Inflammatory macrophage (primary cell): ENCODE measurements around the gene BOD1.
A peak's percentile ranks its signal among the peaks of the same experiment; 100 is the strongest.

Source experiments
- DNase-seq, 2 donors: peaks; one replicate each; pipeline ENCODE4 v3.0.0-alpha.2; 2020 to 2022

Gene BOD1

DNA sequence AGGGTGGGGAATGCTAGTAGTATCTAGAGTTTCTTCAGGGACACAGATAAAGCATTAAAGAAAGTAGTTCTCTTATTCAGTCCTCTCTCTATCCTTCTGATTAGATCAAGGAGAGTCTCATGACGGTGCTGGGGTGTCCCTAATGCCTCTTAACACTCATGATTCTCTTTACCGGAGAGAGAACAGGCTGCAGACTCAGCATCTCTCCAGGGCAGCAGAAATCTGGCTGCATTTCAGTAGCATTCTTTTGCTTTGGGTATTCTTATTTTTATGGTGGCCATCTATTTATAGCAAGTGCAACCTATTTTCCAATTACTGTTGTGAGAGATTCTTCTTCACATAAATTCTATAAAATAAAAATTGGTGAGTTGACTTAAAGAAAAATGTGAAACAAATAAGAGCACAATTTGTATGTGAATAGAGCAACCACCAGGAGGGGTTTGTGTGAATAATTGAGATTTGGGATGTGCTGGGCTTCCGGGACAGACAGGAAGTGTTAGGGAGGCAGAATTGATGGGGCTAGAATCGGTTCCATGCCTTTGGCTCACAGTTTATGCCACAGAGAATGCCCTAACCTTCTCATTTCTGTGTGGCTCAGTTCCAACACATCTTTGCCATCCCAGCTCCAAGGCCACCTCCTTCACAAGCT, 23.8 kb upstream of the BOD1 start:
- DNase-seq = no peak

DNA sequence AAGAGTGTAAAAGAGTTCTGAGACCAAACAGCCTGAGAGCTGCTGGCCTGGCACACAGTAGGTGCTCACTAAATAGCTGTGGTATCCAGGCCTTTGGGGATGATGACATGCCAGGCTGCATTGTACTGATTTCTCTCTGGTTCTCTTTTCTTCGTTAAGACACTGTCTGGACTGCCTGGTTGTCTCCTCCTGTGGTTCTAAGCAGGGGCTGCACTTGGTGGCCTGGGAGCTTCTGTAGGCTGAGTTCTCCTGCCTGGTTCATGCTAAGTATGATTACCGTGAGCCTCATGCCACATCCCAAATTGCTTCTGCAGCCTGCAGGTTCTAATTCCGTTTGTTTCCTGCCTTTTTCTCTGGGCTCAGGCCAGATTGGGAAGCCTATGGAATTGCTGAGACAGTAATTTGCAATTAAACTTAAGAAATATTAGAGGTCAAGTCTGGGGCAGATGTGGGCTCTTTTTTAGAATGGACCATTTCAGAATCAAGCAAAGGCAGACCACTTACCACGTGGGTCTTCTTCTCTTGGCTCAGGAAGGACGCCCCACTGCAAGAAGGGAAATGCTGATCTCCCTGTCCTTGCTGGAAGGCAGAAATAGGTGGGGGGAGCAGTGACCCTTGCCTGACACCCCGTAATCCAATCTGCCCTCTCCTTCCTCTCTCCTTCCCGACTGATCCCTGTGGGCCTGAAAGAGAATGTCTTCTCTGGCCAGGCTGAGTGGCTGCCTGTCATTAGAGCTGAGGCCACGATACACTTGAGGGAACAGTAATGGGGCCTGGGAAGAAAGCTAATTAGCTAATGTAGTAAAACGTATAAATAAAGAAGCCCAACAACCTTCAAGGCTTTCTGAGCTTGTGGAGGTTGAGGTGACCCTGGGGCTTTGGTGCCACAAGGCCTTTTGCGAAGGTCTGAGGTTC, 21.9 kb upstream of the BOD1 start:
- DNase-seq = no peak

DNA sequence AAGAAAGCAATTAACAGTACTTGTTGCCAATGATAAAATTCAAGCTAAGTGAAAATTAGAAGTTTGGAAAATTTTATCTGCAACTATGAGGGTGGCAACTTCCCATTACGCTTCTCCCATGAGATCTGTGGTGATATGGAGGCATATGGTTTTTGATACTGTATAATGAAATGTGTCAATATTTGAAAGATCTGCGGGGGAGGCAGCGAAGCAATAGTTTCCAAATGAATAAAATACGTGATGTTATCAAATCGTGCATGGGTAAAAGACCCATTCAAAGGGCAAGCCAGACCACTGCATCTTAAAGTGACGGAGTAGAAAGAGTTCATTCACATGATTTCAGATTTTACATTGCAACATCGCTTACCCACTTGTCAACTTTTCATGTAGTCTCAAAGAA, 20.9 kb upstream of the BOD1 start:
- no peak for DNase-seq

DNA sequence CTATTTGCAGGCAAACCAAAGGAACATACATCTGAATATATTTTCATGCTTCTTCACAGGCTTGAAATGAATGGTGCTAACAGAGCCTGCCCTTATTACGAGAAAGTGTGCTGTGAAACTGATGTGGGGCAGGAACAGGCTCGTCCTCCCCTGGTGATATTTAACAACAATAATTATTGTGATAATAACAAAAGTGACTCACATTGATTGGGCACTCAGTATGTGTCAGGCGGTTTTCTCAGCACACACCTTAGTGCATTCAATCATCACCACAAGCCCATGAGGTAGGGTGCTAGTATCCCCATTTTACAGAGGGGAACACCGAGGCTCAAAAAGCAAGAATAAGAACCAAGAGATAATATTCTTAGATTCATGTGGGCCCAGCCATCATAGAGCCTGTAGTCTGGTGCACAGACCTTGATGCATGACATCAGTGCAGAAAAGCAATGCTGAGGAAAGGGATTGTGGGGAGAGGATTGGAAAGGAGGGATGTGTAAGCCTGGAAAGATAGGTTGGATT, 18.1 kb upstream of the BOD1 start:
- no peak for DNase-seq

DNA sequence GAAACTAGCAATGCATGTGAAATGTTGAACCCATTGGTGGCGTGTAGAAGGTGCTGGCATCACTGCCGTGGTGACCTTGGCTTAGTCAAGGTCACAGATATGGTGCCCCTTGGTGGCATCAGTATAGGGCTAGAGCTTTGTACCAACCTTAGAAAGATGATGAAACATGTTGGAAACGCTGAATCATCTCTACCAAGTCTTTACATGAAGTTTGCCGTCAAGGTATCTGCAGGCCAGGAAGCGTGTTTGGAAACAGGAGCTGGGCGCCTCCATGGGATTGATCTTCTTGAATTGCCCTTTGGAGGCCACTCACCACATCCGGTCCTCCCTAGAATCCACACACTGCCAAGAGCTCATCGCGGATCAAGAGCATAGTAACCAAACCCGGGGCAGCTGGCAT, 16.9 kb upstream of the BOD1 start:
- no peak for DNase-seq

DNA sequence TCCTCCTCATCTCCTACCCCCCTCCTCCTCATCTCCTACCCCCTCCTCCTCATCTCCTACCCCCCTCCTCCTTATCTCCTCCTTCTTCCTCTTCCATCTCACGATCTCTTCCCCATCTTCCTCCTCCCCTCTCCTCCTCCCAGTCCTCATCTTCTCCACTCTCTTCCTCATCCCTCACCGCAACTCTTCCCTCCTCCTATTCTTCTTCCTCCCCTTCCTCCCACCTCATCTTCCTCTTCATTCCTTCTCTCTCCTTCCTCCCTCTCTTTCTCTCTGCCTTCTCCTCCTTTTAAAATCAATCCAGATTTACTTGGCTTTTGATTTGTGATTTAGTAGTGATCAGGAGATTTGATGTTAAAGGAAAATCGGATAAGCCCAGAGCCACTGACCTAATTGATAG, 15.0 kb upstream of the BOD1 start:
- no peak for DNase-seq

DNA sequence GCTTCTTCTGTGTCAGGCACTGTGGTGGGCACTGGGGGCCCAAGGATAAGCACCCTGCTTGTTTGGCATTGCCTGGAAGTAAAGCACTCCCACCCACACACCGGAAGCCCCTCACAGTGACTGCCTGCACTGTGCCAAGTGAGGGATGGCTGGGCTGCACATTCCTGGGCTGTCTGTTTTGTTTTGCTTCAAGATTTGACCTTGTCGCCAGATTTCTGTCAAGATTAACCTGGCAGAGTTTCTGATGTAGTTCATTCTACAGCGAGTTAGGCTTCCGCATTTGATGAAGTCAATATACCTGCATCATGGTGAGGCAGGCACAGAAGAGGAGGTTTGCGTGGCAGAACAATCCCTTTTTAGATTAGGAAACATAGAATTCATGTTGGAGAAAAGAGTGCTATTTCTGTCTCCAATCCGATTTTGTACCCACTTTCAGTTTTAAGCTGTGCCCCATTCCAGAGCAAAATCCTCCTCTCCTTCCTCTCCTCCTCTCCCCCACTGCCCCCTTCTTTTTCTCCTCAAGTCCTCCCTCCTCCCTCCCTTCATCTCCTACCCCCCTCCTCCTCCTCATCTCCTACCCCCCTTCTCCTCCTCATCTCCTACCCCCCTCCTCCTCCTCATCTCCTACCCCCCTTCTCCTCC, 14.4 kb upstream of the BOD1 start:
- no peak for DNase-seq

DNA sequence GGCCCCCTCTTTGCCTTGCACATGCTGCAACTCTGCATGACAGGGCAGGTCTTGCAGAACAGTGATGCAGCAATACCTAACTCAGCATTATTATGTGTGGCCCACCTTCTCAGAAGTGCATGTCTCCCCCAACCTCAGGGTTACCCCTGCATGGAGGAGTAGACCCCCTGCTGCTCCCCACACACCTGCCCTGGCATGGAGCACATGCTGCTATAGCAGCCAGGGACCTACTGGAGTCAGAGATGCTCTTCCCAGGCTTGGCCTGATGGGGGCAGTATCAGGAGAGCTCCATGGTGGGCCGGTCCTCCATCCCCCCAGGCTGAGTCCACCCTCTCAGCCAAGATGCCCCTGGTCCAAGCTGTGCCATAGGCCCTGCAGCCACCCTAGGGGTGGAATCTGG, 13.2 kb upstream of the BOD1 start:
- DNase-seq = no peak

DNA sequence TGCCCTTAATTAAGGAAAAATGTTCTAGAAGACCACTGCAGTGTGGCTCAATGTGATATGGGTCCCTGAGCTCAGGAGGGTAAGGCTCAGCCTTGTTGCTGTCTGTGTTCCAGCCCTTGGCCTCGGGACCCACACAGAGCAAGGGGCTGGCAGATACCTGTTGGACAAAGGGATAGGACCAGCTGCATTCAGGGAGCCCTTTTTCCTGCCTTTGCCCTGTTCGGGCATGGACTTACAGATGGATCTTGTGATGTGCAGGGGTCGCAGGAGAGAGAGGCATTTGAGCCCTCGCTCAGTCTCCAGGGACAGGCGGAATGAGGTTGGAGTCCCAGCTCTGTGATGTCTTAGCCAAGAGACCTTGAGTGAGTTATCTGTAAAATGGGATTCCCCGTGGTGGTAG, 12.1 kb upstream of the BOD1 start:
- DNase-seq = no peak

DNA sequence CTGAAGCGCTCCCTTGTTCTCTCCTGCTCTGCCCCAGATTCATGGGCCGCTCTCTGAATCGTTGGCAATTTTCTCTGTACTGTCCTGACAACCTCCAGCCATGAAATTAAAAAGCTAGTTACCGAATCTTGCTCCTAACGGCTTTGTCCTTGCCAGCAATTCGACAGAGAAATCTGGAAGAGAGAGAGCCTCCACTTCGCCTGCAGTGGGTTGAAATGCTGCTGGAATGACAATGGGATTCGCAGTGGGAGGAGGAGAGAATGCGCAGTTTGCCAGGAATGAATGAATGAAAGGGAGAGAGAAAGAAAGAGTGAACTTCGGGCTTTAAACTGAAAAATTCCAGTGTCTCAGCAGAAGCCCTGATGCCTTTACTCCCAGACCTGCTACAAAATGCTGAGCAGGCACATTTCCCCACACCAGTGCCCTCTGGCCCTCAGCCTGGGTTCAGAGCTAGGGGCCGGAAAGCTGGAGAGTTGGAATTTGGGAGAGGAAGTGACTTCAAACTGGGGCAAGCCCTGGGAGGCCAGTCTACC, 11.5 kb upstream of the BOD1 start:
- no peak for DNase-seq

DNA sequence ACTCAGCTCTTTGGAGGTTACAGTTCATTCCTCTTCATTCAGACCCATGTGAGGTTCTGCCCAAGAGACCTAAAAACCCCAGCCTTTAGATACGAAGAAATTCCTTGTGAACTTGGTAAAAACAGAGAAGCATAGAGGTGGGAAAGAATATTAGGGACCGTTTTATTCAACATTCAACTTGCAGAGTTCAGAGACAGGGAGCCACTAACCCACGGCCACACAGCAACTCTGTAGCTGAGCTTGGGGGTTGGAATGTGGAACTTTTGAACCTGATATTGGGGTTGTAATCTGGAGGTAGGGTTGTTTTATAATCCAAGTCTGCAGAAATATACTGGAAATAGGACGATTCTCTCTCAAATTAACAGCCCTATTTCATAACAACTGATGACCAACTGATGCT, 10.8 kb upstream of the BOD1 start:
- DNase-seq = no peak

DNA sequence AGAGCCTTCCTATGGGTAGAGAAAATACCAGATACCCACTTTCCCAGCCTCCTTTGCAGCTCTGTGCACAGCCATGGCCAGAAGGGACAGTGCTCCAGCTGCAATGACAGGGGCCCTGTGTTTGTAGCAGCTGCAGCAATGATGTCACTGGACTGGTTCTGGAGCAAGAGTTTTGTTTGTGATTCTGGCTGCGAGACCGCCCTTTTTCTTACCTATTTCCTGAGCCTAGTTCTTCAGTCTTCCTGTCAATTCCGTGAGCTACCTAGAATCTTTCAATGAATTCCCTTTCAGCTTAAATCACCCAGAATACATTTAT, 10.0 kb upstream of the BOD1 start:
- no peak for DNase-seq

DNA sequence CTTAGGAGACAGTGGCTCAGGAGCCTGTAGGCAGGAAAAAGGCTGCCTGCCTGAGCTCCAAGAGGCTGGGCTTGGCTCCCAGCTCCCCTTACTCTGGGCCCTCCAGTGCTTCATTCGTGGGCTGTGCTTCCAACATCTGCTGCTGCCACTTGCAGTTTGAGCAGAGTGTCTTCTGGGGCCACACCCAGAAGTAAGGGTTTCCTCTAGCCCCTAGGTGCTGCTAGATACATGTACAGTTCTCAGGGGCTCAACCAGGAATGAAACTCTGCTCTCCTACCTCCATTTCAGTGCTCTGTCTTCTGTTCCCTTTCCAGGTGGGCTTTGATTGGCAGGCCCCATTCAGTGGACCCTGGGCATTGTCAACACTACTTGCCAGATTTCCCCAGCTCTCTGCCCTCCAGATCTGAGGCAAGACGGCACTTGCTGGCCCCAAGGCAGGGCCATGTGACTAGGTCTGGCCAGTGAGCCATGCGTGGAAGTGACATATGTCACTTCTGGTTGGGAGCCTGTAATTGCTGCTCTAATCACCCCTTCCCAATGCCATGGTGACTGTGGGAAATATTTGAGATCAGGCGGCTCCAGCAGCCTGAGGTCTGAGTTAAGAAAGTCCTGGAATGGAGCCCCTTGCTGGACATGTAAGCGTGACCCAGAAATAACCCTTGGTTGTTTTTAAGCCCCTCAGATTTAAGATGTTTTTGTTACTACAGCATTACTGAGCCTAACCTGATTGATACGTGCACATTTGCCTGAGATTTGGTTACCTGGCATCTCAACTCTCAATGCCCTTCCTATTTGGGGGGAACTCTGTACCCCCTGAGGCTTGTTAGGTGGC, 9.4 kb upstream of the BOD1 start:
- peak; percentile 42 to 54 for DNase-seq

DNA sequence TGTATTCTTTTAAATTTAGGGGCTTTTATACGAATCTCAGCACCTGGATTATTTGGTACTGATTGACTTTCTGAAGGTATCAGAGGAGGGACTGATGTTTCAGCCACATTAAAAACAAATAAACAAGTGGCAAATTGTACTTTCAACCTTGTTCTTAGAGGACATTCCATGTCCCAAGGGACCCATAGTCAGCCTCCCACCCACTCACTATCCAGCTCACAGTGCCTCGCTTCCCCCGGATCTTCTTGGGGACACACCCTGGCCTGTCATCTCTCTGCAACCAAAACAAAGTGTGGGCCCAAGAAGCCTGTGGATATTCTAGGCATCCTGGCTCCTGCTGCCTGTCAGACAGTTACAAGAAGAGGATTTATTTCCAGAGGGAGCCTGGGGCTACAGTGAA, 8.8 kb upstream of the BOD1 start:
- peak; percentile 44 to 71 for DNase-seq

DNA sequence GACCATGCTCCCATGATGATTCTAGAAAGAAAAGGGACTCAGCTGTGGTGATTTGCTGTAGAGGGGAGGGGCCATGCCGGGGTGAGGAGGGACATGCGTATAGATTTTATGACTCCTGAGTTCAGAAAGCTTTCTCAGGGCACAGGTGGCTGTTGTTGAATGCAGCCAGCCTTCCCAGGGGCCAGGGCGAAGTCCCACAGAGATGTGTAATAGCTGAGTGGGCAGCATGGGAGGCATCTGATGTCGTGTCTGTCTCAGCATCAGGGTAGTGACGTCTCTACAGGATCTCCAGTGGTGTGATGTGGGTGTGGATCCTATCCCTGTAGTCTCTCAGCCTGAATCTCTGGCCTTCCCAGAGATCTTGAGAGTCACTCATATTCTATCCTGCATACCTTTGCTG, 7.8 kb upstream of the BOD1 start:
- peak; percentile 16 to 71 for DNase-seq

DNA sequence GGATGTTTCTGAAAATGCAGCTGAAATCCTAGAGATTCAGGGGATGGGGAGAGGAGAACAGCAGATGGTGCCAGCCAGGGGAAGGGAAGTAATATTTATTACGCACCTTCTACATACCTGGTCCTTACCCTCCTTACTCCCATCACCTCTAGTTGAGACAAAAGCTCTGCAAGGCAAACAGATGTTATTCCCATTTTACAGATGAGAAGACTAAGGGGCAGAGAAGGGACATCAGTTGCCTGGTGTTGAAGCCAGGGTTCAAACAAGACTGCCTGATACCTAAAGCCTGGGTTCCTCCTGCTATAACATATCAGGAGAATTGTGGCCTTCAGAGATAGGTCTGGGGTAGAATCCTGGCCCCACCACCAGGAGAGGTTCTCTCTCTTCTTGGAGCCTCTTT, 7.3 kb upstream of the BOD1 start:
- no peak for DNase-seq

DNA sequence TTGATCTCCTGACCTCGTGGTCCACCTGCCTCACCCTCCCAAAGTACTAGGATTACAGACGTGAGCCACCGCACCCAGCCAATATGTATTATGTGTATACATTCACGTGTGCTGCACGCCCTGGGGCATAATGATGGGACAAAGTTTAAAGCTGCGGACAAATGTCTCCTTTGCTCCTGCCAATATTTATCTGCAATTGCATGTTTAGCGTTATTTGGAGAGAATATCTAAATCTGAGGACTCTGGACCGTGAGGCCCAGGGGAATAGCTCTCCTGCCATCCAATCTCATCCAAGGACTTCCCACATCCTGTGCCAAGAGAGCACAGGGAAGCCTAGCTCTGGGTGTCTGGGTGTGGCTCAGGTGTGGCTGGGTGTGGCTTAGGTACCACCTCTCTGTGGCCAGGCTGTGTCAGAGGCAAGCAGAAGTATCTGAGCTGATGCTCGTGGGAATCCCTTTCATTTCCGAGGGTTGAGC, 6.9 kb upstream of the BOD1 start:
- DNase-seq = no peak

DNA sequence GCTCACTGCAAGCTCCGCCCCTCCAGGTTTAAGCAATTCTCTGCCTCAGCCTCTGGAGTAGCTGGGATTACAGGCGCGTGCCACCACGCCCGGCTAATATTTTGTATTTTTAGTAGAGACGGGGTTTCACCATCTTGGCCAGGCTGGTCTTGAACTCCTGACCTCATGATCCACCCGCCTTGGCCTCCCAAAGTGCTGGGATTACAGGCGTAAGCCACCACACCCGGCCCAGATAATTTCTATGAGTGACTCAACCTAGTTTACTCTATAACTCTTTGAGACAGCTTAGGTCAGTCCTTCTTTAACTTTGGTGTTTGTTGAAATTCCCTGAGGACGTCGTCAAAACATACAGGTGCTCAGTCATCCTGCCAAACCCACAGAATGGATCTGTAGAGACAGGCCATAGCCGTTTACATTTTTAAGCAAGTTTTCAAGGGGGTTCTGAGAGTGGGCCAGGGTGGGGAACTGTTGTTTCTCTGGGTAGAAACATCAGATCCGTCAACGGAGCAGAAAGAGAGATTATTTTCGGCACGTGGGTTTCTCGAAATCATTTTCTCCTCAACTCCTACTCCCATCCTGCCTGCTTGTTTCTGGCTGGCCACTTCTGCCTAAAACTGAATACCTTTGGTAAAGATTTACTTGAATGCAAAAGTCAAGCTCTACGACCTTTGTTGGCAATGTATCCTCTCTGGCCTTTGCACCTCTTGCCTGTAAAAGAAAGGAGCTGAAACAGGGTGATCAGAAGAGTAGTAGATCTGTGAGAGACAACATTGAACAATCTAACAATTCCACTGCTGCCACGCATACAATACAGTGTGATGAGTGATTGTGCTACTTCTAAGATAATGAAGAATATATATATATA, 6.0 kb upstream of the BOD1 start:
- DNase-seq = no peak

DNA sequence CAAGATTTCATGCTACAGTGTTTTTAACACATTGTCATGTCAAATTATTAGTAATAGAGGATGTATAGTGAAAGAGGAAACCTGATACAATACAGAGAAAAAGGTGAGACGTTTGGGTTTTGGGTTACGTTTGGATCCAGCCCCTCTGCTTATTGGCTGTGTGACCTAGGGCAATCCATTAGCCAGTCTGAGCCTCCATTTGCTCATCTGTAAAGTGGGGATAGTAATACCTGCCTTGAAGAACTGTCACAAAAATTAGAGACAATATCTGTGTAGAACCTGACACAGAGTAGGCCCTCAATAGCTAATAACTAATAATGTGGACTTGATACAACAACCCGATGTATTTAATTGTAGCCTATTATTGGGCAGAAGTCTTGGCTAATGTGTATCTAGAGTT, 4.3 kb upstream of the BOD1 start:
- DNase-seq = no peak

DNA sequence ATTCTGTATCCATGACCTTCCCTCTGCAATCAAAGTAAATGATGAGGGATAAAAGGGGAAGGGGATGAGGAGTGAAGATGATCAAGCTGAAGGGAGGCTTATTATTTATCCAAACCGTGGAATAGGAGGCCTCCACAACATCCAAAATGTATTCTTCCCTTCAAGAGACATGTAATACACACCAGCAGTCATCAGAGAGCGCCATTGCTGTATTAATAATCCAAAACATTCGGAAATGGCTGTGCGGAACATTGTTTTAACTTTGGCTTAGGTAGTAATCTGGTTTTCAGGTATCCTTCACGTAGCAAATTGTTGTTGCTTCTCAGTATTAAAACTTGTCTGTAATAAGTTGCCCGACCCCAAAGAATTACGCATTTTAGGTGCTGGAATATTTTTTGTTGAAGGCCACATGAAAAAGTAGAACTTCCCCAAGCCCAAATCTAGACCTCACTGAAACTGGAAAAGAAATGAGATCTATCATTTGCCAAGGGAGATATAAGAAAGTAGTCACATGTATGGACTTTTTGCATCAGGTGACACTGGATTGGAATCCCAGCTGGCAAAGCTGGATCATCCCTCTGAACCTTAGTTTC, 2.6 kb upstream of the BOD1 start:
- DNase-seq = peak; percentile 52 to 75
